Mesendoderm (in vitro differentiated cells): Measurements from ENCODE around the gene FRY.
A peak's percentile ranks its signal among the peaks of the same experiment; 100 is the strongest.

Source experiments
- DNase-seq: peaks from one replicate; pipeline ENCODE4 v3.0.0; 2013
- H2AK5ac ChIP-seq: 2 replicates; pipeline ENCODE4 v1.6.1; 2013; ENCODE audit warnings: low read length, inconsistent platforms
- H2BK120ac ChIP-seq: 2 replicates; pipeline ENCODE4 v1.6.1; 2013; ENCODE audit warnings: low read depth, mild to moderate bottlenecking, low read length, moderate library complexity, mixed read lengths
- H2BK15ac ChIP-seq: replicated peaks from 2 replicates; pipeline ENCODE4 v1.6.1; 2013; ENCODE audit warnings: low read depth, mild to moderate bottlenecking, moderate library complexity
- H2BK5ac ChIP-seq: 2 replicates; pipeline ENCODE4 v1.6.1; 2013; ENCODE audit warnings: low read length, inconsistent platforms
- H3K18ac ChIP-seq: 2 replicates; pipeline ENCODE4 v1.6.1; 2013; ENCODE audit warnings: mild to moderate bottlenecking, low read length, mixed read lengths
- H3K23ac ChIP-seq: one replicate; pipeline ENCODE4 v1.6.1; 2013; ENCODE audit warnings: low read length
- H3K27ac ChIP-seq: 2 replicates; pipeline ENCODE4 v1.5.1; 2013; ENCODE audit warnings: low read depth, mild to moderate bottlenecking, inconsistent platforms, low read length, moderate library complexity
- H3K27me3 ChIP-seq: 2 replicates; pipeline ENCODE4 v1.6.1; 2013; ENCODE audit warnings: low read length, control low read depth, mild to moderate bottlenecking, inconsistent platforms; ENCODE audit not compliant: insufficient read depth, poor library complexity
- H3K36me3 ChIP-seq: 2 replicates; pipeline ENCODE4 v1.6.1; 2013; ENCODE audit warnings: low read length, inconsistent platforms; ENCODE audit not compliant: control insufficient read depth, insufficient read depth
- H3K4ac ChIP-seq: one replicate; pipeline ENCODE4 v1.6.1; 2013; ENCODE audit warnings: low read depth, mild to moderate bottlenecking, low read length, moderate library complexity
- H3K4me1 ChIP-seq: 2 replicates; pipeline ENCODE4 v1.6.1; 2013; ENCODE audit warnings: low read depth, low read length, inconsistent platforms; ENCODE audit not compliant: control insufficient read depth
- H3K4me2 ChIP-seq: 2 replicates; pipeline ENCODE4 v1.6.1; 2013; ENCODE audit warnings: low read length
- H3K4me3 ChIP-seq: 2 replicates; pipeline ENCODE4 v1.5.1; 2013; ENCODE audit warnings: mild to moderate bottlenecking, low read length
- H3K56ac ChIP-seq: one replicate; pipeline ENCODE4 v1.6.1; 2013; ENCODE audit warnings: low read length
- H3K79me1 ChIP-seq: 2 replicates; pipeline ENCODE4 v1.6.1; 2013; ENCODE audit warnings: low read length, inconsistent platforms
- H3K79me2 ChIP-seq: 2 replicates; pipeline ENCODE4 v1.6.1; 2013; ENCODE audit warnings: mild to moderate bottlenecking, low read length; ENCODE audit not compliant: control insufficient read depth, insufficient read depth
- H3K9ac ChIP-seq: 2 replicates; pipeline ENCODE4 v1.6.1; 2013; ENCODE audit warnings: low read length, inconsistent platforms
- H4K5ac ChIP-seq: one replicate; pipeline ENCODE4 v1.6.1; 2013; ENCODE audit warnings: low read length
- H4K8ac ChIP-seq: one replicate; pipeline ENCODE4 v1.6.1; 2013; ENCODE audit warnings: low read depth, mild to moderate bottlenecking, control low read depth, low read length, moderate library complexity
- WGBS: extraction: QIAGEN DNeasy Blood & Tissue Kit; methylation state at CpG from one replicate; pipeline ENCODE4 v1.1.7; 2013; ENCODE audit warnings: low lambda C conversion rate, missing lambda C conversion rate; ENCODE audit not compliant: insufficient coverage; ENCODE audit errors: extremely low coverage; 5-methylcytosine and 5-hydroxymethylcytosine counted together

Gene FRY

GRCh38 chr13:32151240-32151639, 119.7 kb downstream of the FRY start:
- Histone ChIP-seq H3K79me2 (no peaks in the 10 kb centered on the region), H3K9ac (no peak overlapping the region), H3K36me3 (no peaks in the 10 kb centered on the region), H3K18ac (no peak overlapping the region), H3K56ac (no peak overlapping the region), H3K4ac (no peak overlapping the region), H3K27ac (no peak overlapping the region), H3K4me3 (no peak overlapping the region), H4K5ac (no peak overlapping the region), H2BK15ac (no peak overlapping the region), H2BK5ac (no peak overlapping the region), H3K4me2 (no peak overlapping the region), H3K79me1 (no peaks in the 10 kb centered on the region), H2AK5ac (no peak overlapping the region), H3K23ac (no peak overlapping the region), H2BK120ac (no peak overlapping the region), H3K4me1 (no peaks in the 10 kb centered on the region), H3K27me3 (no peaks in the 10 kb centered on the region), H4K8ac (no peak overlapping the region)
- no CpG with 5 or more reads among the region's 5 CpGs for WGBS
- no peak for DNase-seq

GRCh38 chr13:32153056-32153455, 121.5 kb downstream of the FRY start:
- no peaks in the 10 kb centered on the region for H3K36me3 ChIP-seq
- H2BK5ac ChIP-seq, result no peak overlapping the region
- DNase-seq, result no peak
- H2AK5ac ChIP-seq, result no peak overlapping the region
- H3K27ac ChIP-seq, result no peak overlapping the region
- no peak overlapping the region for H3K18ac ChIP-seq
- no peaks in the 10 kb centered on the region for H3K27me3 ChIP-seq
- H4K8ac ChIP-seq, result no peak overlapping the region
- no peak overlapping the region for H3K56ac ChIP-seq
- H2BK15ac ChIP-seq, result no peak overlapping the region
- no peak overlapping the region for H3K23ac ChIP-seq
- H3K4me2 ChIP-seq, result no peak overlapping the region
- no peak overlapping the region for H2BK120ac ChIP-seq
- H3K4me1 ChIP-seq, result no peaks in the 10 kb centered on the region
- H3K9ac ChIP-seq, result no peak overlapping the region
- H4K5ac ChIP-seq, result no peak overlapping the region
- no peaks in the 10 kb centered on the region for H3K79me2 ChIP-seq
- H3K4ac ChIP-seq, result no peak overlapping the region
- no peaks in the 10 kb centered on the region for H3K79me1 ChIP-seq
- H3K4me3 ChIP-seq, result no peak overlapping the region
- no CpG with 5 or more reads among the region's 3 CpGs for WGBS

GRCh38 chr13:32159137-32159869, 127.7 kb downstream of the FRY start:
- Histone ChIP-seq H3K4me2 (no peak overlapping the region), H3K79me1 (no peaks in the 10 kb centered on the region), H3K79me2 (no peaks in the 10 kb centered on the region), H3K27ac (no peak overlapping the region), H4K8ac (no peak overlapping the region), H2BK5ac (no peak overlapping the region), H3K4me3 (no peak overlapping the region), H3K27me3 (no peaks in the 10 kb centered on the region), H3K36me3 (no peaks in the 10 kb centered on the region), H3K23ac (no peak overlapping the region), H3K56ac (no peak overlapping the region), H3K4ac (no peak overlapping the region), H3K18ac (no peak overlapping the region), H2BK15ac (no peak overlapping the region), H3K4me1 (no peaks in the 10 kb centered on the region), H2AK5ac (no peak overlapping the region), H2BK120ac (no peak overlapping the region), H3K9ac (no peak overlapping the region), H4K5ac (no peak overlapping the region)
- WGBS, result no CpG with 5 or more reads among the region's 4 CpGs
- DNase-seq, result no peak

GRCh38 chr13:32162395-32163005, 130.9 kb downstream of the FRY start:
- H4K8ac ChIP-seq, result no peak overlapping the region
- no peak overlapping the region for H3K27ac ChIP-seq
- no peaks in the 10 kb centered on the region for H3K4me1 ChIP-seq
- H3K9ac ChIP-seq, result no peak overlapping the region
- no peak overlapping the region for H2BK120ac ChIP-seq
- no peak overlapping the region for H3K18ac ChIP-seq
- no peak overlapping the region for H3K4me2 ChIP-seq
- no peaks in the 10 kb centered on the region for H3K36me3 ChIP-seq
- no peak overlapping the region for H3K56ac ChIP-seq
- no peak overlapping the region for H2BK15ac ChIP-seq
- H2AK5ac ChIP-seq, result no peak overlapping the region
- H3K4ac ChIP-seq, result no peak overlapping the region
- H3K79me2 ChIP-seq, result no peaks in the 10 kb centered on the region
- no peak overlapping the region for H4K5ac ChIP-seq
- H3K27me3 ChIP-seq, result no peaks in the 10 kb centered on the region
- H2BK5ac ChIP-seq, result no peak overlapping the region
- H3K23ac ChIP-seq, result no peak overlapping the region
- WGBS, result no CpG with 5 or more reads among the region's 5 CpGs
- no peak overlapping the region for H3K4me3 ChIP-seq
- H3K79me1 ChIP-seq, result no peaks in the 10 kb centered on the region
- DNase-seq, result no peak

- Histone ChIP-seq H2AK5ac (no peak overlapping the region), H3K79me1 (no peaks in the 10 kb centered on the region), H3K27ac (no peak overlapping the region), H2BK5ac (no peak overlapping the region), H2BK15ac (no peak overlapping the region), H3K56ac (no peak overlapping the region), H3K27me3 (no peaks in the 10 kb centered on the region), H3K9ac (no peak overlapping the region), H4K5ac (peak overlapping the region; percentile 54), H4K8ac (no peak overlapping the region), H2BK120ac (no peak overlapping the region), H3K36me3 (no peaks in the 10 kb centered on the region), H3K4me2 (no peak overlapping the region), H3K4me3 (no peak overlapping the region), H3K79me2 (no peaks in the 10 kb centered on the region), H3K4me1 (no peaks in the 10 kb centered on the region), H3K23ac (no peak overlapping the region), H3K4ac (no peak overlapping the region), H3K18ac (no peak overlapping the region)
- DNase-seq, result peak; percentile 91
- WGBS, result no CpG with 5 or more reads among the region's 4 CpGs
Observed at GRCh38 chr13:32164622-32165268, 133.2 kb downstream of the FRY start.
